HG03442 (cell line): ENCODE measurements around the gene UBTD1.
"Not testable (repeated sequence)": the region's sequence is repeated elsewhere in the genome, so short reads cannot be mapped to it uniquely, and the experiment has no call there.

ENCODE experiments used
- ATAC-seq: cut with Tn5 transposase; IDR thresholded peaks from one replicate; pipeline ENCODE4 v1.9.1; 2021; ENCODE audit warnings: mild to moderate bottlenecking, moderate library complexity; ENCODE audit not compliant: unreplicated experiment

UBTD1 gene

GRCh38 chr10:97560731-97561381 lies 62.1 kb downstream of the UBTD1 start:
- not testable (repeated sequence) for ATAC-seq

GRCh38 chr10:97561386-97562077 lies 62.8 kb downstream of the UBTD1 start:
- not testable (repeated sequence) for ATAC-seq

GRCh38 chr10:97562329-97562728 lies 63.6 kb downstream of the UBTD1 start:
- not testable (repeated sequence) for ATAC-seq

GRCh38 chr10:97563337-97563736 lies 64.6 kb downstream of the UBTD1 start:
- ATAC-seq = no peak

- no peak for ATAC-seq
Measured at GRCh38 chr10:97564776-97565175, 66.1 kb downstream of the UBTD1 start.

GRCh38 chr10:97566336-97566996 lies 67.7 kb downstream of the UBTD1 start:
- ATAC-seq = no peak

- no peak for ATAC-seq
Measured at GRCh38 chr10:97567891-97568290, 69.2 kb downstream of the UBTD1 start.

GRCh38 chr10:97570146-97570788 lies 71.5 kb downstream of the UBTD1 start:
- no peak for ATAC-seq

- ATAC-seq = no peak
Measured at GRCh38 chr10:97570789-97571471, 72.2 kb downstream of the UBTD1 start.

GRCh38 chr10:97571622-97572021 lies 72.9 kb downstream of the UBTD1 start:
- ATAC-seq = no peak

GRCh38 chr10:97572214-97572989 lies 73.7 kb downstream of the UBTD1 start, which contains the start of gene ANKRD2:
Gene ANKRD2 (plus strand): TSS chr10:97572779. CDS start chr10:97572789, 10 bp downstream.
- peak; percentile 74 for ATAC-seq

GRCh38 chr10:97573021-97573420 lies 74.3 kb downstream of the UBTD1 start:
- no peak for ATAC-seq

GRCh38 chr10:97573672-97574071 lies 74.9 kb downstream of the UBTD1 start:
- ATAC-seq = no peak

- ATAC-seq = no peak
Measured at GRCh38 chr10:97574374-97575126, 75.8 kb downstream of the UBTD1 start.

GRCh38 chr10:97575127-97575668 lies 76.5 kb downstream of the UBTD1 start:
- ATAC-seq = no peak

- not testable (repeated sequence) for ATAC-seq
Measured at GRCh38 chr10:97576487-97576886, 77.8 kb downstream of the UBTD1 start.

- no peak for ATAC-seq
Measured at GRCh38 chr10:97577701-97578100, 79.0 kb downstream of the UBTD1 start.

- ATAC-seq = no peak
Measured at GRCh38 chr10:97578171-97578844, 79.6 kb downstream of the UBTD1 start.
